HTERT RPE-1 (cell line): Measurements from ENCODE around the gene ADH1C.

Experiments
- in situ Hi-C: fragments of 300-500 bp; cut with MboI; formaldehyde crosslinking; loops from 4 replicates; pipeline ENCODE4 v1.14.3; 2020; ENCODE audit warnings: low sequenced_read_pairs

The ADH1C gene

DNA sequence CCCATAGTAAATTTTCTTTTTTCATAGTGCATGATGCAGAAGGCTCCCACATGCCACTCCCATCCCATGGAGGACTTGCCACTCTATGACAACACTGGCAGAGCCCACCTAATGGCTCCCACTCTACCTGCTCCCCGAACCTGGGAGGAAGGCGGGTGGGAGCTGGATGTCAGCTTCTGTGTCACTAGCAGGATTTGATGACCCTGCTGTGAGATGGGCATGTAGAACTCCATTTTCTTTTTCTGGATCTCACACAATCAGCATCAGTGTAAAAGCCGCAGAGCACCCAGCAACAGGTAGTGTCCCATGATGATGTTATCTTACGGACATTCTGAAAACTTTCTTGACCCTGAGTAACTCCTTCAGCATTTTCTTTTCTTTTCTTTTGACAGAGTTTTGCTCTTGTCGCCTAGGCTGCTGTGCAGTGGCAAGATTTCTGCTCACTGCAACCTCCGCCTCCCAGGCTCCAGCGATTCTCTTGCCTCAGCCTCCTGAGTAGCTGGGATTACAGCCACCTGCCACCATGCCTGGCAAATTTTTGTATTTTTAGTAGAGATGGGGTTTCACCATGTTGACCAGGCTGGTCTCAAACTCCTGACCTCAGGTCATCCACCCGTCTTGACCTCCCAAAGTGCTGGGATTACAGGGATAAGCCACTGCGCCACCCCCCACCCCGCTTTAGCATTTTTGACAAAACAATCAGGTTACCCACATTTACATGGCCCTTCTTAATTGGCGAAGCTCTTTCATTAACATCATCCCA lies 46.7 kb downstream of the ADH1C start:
- in situ Hi-C loops, result no loop called here

DNA sequence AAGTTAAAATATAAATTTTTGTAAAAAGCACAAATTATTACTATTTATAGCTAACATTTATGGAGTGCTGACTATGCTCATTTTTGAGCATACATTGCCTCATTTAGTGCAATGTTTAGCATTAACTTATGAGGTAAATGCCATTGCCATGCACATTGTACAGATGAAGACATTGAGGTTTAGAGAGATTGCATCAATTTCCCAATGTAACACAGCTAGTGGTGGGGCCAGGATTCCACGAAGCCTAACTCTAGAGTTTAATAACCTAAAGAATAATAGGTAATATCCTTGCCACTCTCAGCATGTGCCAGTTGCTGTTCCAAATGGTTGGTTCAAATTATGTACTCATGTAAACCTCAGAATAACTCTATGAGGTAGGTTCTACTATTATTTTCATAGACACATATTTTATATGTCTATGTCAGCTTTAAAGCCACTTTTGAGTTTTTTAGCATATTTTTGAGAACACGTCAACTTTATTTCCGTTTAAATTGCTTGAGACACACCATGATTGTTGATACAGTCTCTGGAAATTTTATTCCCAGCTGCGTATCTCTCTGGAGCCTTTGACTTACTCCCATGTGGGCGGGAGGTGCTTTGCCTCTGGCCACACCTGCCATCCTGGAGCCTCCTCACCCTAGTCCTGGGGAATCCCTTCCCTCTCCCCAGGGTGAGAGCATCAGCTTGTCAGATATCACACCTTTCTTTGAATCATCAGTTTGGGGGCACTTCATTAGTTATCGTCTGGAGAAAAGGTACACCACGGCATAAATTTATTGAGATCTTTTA lies 51.0 kb downstream of the ADH1C start:
- in situ Hi-C loops, result no loop called here

DNA sequence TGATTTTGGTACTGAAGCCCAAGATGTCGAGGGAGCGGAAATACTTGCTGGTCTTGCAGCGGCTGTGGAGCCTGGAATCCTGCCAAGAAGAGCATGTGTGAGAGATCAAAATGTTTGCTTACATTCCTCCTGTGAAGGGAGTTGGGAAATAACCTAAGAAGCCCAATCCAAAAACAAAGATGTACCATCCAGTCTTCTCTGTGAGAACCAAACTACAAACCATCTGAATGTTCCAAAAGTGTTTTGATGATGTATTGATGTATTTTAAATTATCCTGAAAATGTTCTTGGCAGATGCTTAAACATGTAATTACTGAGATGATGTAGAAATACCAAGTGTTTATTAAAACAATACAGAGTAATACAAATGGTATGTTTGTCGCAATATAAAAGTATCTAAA lies 51.6 kb downstream of the ADH1C start:
- in situ Hi-C loops, result no loop called here

DNA sequence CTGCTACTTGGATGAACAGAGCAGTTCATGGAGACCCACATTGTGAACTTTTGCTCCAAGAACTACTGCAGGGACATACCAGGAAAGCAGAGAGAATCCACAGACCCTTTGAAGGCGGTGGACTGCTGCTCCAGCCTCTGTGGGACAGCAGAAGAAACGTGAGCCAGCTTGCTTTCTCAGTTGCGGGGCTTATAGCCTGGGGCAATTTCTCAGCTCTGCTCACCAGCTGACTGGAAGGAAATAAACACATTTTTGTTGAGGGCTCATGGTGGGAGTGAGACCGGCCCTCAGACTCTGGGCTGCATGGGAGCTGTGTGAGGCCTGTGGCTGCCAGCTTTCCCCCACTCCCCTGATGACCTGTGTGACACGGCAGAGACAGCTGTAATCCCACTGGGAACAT lies 59.2 kb downstream of the ADH1C start:
- in situ Hi-C loops, result no loop called here

DNA sequence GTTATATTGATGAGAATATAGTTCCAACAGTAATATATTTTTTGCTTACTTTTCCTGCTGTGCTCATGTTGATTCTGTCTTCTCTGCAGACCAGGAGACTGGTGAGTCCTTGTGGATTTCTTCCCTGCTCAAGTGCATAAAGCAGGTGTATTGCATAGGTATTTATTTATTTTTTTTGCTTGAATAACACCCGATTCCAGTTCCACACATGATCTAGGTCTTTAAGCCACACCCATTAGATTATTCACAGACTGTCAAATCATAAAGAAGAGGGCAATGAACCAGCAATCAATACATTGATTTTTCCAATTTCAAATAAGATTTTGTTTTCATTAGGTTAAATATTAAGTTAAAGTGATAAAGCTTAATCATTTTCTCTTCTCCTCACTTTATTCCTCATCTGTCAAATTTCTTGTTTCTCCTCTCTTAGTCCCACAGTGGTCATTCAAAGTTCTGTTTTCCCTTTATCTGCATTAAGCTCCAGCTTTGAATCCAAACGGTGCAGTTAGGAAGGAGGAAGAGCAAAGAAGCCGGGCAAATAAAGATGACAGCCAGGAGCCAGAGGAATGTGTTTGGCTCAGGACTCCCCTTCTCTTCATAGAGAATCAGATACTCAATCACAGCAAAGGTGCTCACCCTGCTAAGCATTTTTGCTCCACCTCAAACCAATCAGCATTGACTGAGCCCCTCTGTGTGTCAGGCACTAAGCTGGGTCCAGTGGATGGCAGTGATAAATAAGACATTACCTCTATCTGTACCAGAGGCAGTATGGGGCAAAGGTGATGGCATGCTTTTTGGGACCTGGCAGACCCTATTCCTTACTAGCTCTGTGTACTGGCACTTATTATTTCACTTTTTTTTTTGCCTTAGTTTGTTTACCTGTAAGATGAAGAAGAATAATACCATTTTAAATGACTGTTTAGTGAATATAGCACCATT lies 61.4 kb downstream of the ADH1C start, which contains the start of gene ADH1A:
TSS of gene ADH1A (minus strand) at position 138 of the 939 bp plus-strand sequence. CDS start at position 67, 71 bp downstream.
- in situ Hi-C loops, result no loop called here
